Activated CD4-positive, alpha-beta memory T cell treated with anti-CD3 and anti-CD28 coated beads, Interleukin-2, amount 10 ng/mL, durations not matched to agents 7 days and 5 days (primary cell): Measurements from ENCODE around the gene POT1. TPM values are rescaled to one million over a fixed set of nuclear protein-coding genes. Genes with fewer than 3 reads are reported as not detected.

Experiments used
- CTCF ChIA-PET: fragments of 350-600 bp; sonication (Branson Sonifier 250); formaldehyde crosslinking; loops from one replicate; lab custom pipeline; 2021; ENCODE audit warnings: antibody characterized with exemption, inconsistent platforms; lab: Charles Lee
- POLR2A ChIA-PET: fragments of 350-600 bp; sonication (Branson Sonifier 250); formaldehyde crosslinking; loops from one replicate; lab custom pipeline; 2021; ENCODE audit warnings: antibody characterized with exemption; lab: Charles Lee
- DNase-seq: peaks from one replicate; pipeline ENCODE4 v3.0.0-alpha.2; 2020
- H3K27ac Mint-ChIP-seq: one replicate; pipeline ENCODE4 v1.8.0; 2021; ENCODE audit warnings: mild to moderate bottlenecking, mixed read lengths
- H3K27me3 Mint-ChIP-seq: one replicate; pipeline ENCODE4 v1.8.0; 2021; ENCODE audit warnings: mixed read lengths
- H3K36me3 Mint-ChIP-seq: one replicate; pipeline ENCODE4 v1.8.0; 2021; ENCODE audit warnings: low read depth, mixed read lengths
- H3K4me1 Mint-ChIP-seq: one replicate; pipeline ENCODE4 v1.8.0; 2021; ENCODE audit warnings: mixed read lengths
- H3K4me3 Mint-ChIP-seq: one replicate; pipeline ENCODE4 v1.8.0; 2021; ENCODE audit warnings: mild to moderate bottlenecking, mixed read lengths
- H3K9me3 Mint-ChIP-seq: one replicate; pipeline ENCODE4 v1.8.0; 2021; ENCODE audit warnings: mixed read lengths
- total RNA-seq, 2 experiments: library from RNA; stranded (reverse); gene quantifications; one replicate each; pipeline ENCODE4 v1.2.3, GENCODE V29; 2021

Gene POT1
- total RNA-seq, 2 experiments from 2014 or later, result 27.3 to 28.9 TPM

DNA sequence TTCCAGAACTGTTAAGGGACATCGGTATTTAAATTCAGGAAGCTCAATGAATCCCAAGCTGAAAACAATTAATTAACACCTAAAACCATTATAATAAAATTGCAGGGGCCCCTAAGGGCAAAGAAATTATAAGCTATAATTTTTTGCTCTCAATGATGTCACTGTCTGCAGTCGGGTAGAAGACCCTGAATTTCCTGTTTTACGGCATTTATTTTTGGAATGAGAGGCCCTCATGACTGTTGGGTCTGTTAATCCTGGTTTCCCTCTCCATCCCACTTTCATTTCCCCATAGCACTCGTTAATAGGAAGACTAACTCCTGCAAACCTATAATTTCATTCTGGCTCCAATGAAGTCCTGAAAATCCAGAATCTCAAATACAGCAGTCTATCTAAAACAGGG, 138.2 kb downstream of the POT1 start:
- no peaks in the 10 kb centered on the region for H3K36me3 Mint-ChIP-seq
- no peaks in the 10 kb centered on the region for H3K4me1 Mint-ChIP-seq
- no peak for DNase-seq
- H3K27me3 Mint-ChIP-seq, result peaks cover 15% of the 10 kb centered on the region
- H3K4me3 Mint-ChIP-seq, result no peak overlapping the region
- ChIA-PET POLR2A (no interaction called here), CTCF (no interaction called here)
- no peak overlapping the region for H3K27ac Mint-ChIP-seq
- H3K9me3 Mint-ChIP-seq, result no peaks in the 10 kb centered on the region

GRCh38 chr7:124790645-124791044, 139.0 kb downstream of the POT1 start:
- Mint-ChIP-seq H3K4me1 (no peaks in the 10 kb centered on the region), H3K4me3 (no peak overlapping the region), H3K27ac (no peak overlapping the region), H3K27me3 (peaks cover 15% of the 10 kb centered on the region), H3K9me3 (no peaks in the 10 kb centered on the region), H3K36me3 (no peaks in the 10 kb centered on the region)
- CTCF ChIA-PET, result no interaction called here
- no peak for DNase-seq
- POLR2A ChIA-PET, result no interaction called here

DNA sequence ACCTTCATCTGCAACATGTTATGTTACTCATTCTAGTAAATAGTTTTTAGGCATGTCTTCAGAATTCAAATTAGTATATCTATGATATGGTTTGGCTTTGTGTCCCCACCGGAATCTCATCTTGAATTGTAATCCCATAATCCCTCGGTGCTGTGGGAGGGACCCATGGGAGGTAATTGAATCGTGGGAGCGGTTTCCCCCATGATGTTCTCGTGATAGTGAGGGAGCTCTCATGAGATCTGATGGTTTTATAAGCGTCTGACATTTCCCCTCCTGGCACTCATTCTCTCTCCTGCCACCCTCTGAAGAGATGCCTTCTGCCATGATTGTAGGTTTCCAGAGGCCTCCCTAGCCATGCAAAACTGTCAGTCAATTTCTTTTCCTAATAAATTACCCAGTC, 143.6 kb downstream of the POT1 start:
- Mint-ChIP-seq H3K4me3 (no peak overlapping the region), H3K4me1 (no peaks in the 10 kb centered on the region), H3K27ac (no peak overlapping the region), H3K9me3 (no peaks in the 10 kb centered on the region), H3K27me3 (peaks cover 9% of the 10 kb centered on the region), H3K36me3 (no peaks in the 10 kb centered on the region)
- ChIA-PET POLR2A (no interaction called here), CTCF (no interaction called here)
- DNase-seq, result no peak

DNA sequence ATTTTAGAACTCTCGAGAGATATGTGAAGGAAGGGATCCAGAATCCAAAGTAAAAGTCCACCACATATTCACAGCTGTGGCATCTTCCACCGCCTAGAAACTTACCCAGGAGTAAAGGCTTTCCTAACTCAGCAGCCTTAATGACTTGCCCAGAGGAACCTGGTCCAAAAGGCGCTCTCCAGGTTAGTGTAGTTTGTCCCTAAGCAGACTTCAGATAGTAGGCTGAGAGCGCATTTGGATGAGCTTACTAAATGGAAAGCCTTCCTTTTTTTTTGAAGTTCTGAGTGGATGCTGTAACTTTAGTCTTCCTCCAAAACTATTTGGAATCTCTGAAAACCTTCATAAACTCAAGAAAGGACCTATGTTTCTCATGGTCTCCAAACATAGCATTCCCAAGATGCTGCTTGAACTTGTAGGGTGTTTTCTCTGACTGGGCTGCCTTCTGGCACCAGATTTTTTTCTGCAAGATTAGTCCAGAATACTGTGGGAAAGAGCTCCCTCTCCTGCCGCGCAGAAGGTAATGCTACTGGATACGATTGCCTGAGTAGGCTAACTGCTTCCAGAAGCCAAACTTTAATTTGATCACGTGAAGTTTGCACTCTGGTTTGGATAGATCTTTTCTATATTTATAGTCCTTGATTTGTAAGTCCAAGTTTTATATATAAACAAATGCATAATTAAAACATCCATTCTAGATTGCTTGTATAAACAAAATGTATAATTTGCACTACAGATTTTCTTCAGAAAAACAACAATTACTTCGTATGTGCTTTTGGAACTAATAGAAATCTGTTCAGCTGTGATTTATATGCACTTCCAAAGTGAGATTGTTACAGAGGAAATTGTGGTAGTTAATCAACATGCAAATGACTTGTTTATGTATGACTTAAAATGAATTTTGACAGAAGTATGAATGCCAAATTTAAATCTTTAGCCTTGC, 144.5 kb downstream of the POT1 start:
- no peak overlapping the region for H3K27ac Mint-ChIP-seq
- POLR2A ChIA-PET, result no interaction called here
- H3K4me3 Mint-ChIP-seq, result no peak overlapping the region
- H3K4me1 Mint-ChIP-seq, result no peaks in the 10 kb centered on the region
- DNase-seq, result no peak
- CTCF ChIA-PET, result interaction anchor here (1.2 to 1.9 kb wide), 4 partner anchors 19 to 684 kb away, joined by 3 to 7 read pairs (median 4); partner anchors contain the start of gene GPR37
- no peaks in the 10 kb centered on the region for H3K9me3 Mint-ChIP-seq
- H3K27me3 Mint-ChIP-seq, result peaks cover 5% of the 10 kb centered on the region
- no peaks in the 10 kb centered on the region for H3K36me3 Mint-ChIP-seq

GRCh38 chr7:124783271-124783670, 146.4 kb downstream of the POT1 start:
- POLR2A ChIA-PET, result no interaction called here

DNA sequence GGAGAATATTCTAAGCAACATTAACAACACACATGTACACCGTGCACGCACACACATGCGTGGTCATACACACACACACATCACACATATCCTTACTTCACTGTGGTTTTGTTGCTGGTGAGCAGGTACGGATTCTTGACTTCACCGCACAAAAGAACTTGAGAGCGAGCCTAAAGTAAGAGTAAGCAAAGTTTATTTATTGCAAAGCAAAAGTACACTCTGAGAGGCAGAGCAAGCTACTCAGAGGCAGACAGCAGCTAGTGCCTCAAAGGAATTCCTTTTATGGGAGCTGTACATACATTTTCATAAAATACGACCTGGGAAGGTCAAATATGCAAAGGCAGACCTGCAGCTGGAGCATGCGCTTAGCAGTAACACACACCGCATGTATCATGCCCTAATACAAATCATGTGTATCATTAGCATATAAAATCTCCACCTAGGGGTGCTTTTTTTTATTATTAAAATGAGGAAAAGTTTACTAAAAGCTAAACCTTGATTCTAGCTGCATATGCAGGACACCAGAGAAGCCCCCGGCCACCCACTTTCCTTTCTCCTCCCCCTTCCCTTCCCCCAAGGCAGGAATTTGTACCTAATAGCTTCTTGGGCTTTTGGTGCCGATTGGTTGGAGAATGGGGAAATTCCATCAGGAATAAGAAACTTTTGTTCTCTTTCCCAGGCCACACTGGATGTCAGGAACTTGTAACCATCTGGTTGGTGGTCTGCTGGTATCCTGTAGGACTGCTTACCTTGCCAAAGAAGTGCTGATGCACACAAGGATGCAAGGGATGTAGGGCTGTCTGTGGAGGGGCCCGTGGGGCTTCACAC, 147.5 kb downstream of the POT1 start:
- POLR2A ChIA-PET, result no interaction called here
- no peak overlapping the region for H3K4me3 Mint-ChIP-seq
- DNase-seq, result no peak
- CTCF ChIA-PET, result interaction anchor here (0.9 kb wide), 1 partner anchor 76 kb away, joined by 3 read pairs; no protein-coding TSS in a partner anchor
- H3K27ac Mint-ChIP-seq, result no peak overlapping the region
- H3K4me1 Mint-ChIP-seq, result no peaks in the 10 kb centered on the region
- H3K27me3 Mint-ChIP-seq, result peaks cover 3% of the 10 kb centered on the region
- H3K36me3 Mint-ChIP-seq, result no peaks in the 10 kb centered on the region
- H3K9me3 Mint-ChIP-seq, result no peaks in the 10 kb centered on the region

More at GRCh38 chr7:124783271-124783670, 146.4 kb downstream of the POT1 start:
- Mint-ChIP-seq H3K36me3 (no peaks in the 10 kb centered on the region), H3K27ac (no peak overlapping the region), H3K4me3 (no peak overlapping the region), H3K4me1 (no peaks in the 10 kb centered on the region), H3K27me3 (no peaks in the 10 kb centered on the region), H3K9me3 (no peaks in the 10 kb centered on the region)
- no peak for DNase-seq
- CTCF ChIA-PET, result no interaction called here

GRCh38 chr7:124781418-124781817, 148.2 kb downstream of the POT1 start:
- Mint-ChIP-seq H3K9me3 (no peaks in the 10 kb centered on the region), H3K4me1 (no peaks in the 10 kb centered on the region), H3K27me3 (peaks cover 3% of the 10 kb centered on the region), H3K36me3 (no peaks in the 10 kb centered on the region), H3K4me3 (no peak overlapping the region), H3K27ac (no peak overlapping the region)
- no peak for DNase-seq
- ChIA-PET POLR2A (no interaction called here), CTCF (no interaction called here)

DNA sequence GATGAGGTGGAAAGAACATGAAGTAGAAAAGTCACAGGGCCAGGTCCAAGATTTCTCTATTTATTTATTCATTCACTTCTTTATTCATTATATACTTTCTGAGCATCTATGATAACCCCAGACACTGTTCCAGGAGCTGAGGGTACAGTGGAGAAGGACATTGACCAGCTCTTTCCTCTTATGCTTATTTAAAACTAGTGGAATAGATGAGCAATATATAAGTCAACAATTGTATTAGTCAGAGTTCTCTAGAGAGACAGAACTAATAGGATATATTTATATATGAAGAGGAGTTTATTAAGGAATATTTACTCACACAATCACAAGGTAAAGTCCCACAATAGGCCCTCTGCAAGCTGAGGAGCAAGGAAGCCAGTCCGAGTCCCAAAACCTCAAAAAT, 149.0 kb downstream of the POT1 start:
- ChIA-PET CTCF (no interaction called here), POLR2A (no interaction called here)
- no peak for DNase-seq
- H3K9me3 Mint-ChIP-seq, result no peaks in the 10 kb centered on the region
- no peak overlapping the region for H3K27ac Mint-ChIP-seq
- no peak overlapping the region for H3K4me3 Mint-ChIP-seq
- H3K27me3 Mint-ChIP-seq, result peaks cover 3% of the 10 kb centered on the region
- no peaks in the 10 kb centered on the region for H3K4me1 Mint-ChIP-seq
- H3K36me3 Mint-ChIP-seq, result no peaks in the 10 kb centered on the region

GRCh38 chr7:124780056-124780455, 149.6 kb downstream of the POT1 start:
- H3K27me3 Mint-ChIP-seq, result peaks cover 3% of the 10 kb centered on the region

DNA sequence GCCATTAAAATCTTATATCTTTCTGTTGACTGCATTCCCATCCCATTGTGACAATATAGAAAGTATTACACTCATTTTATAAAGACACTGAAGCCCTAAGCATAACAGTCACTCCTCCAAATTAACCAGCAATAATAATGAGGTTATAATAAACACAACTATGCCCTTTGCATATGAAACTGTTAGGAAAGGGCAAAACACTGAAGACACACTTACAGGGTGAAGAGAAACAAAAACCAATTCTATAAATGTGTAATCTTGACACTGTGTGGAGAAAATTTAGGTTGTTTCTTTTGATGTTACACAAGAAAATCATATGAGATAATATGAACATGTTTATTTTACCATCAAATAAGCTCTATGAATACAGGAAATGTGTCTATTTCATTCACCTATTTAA, 150.0 kb downstream of the POT1 start:
- Mint-ChIP-seq H3K4me1 (no peaks in the 10 kb centered on the region), H3K9me3 (no peaks in the 10 kb centered on the region), H3K27me3 (peaks cover 3% of the 10 kb centered on the region), H3K27ac (no peak overlapping the region), H3K4me3 (no peak overlapping the region), H3K36me3 (no peaks in the 10 kb centered on the region)
- ChIA-PET CTCF (interaction anchor here (0.7 kb wide), 1 partner anchor 55 kb away, joined by 4 read pairs; no protein-coding TSS in a partner anchor), POLR2A (no interaction called here)
- no peak for DNase-seq

More at GRCh38 chr7:124780056-124780455, 149.6 kb downstream of the POT1 start:
- Mint-ChIP-seq H3K4me3 (no peak overlapping the region), H3K4me1 (no peaks in the 10 kb centered on the region), H3K9me3 (no peaks in the 10 kb centered on the region), H3K36me3 (no peaks in the 10 kb centered on the region), H3K27ac (no peak overlapping the region)
- POLR2A ChIA-PET, result no interaction called here
- DNase-seq, result no peak
- CTCF ChIA-PET, result no interaction called here

DNA sequence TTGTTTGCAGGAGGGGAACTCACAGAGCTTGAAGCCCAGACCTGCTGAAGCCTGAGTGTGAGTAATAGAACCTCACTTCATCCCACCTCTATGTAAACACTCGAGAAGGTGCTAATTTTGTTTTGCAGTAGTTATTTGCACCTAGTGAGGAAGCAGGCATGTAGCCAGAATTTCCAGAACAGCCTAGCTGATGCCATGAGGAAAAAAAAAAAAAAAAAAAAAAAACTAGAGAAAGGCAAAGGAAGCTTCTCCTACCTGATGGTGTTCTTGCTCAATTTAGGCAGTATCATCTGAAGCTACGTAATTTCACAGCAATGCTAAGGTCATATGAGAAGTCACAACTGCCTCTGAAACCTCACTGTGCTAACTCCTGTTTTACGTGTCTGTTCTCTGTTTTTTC, 150.4 kb downstream of the POT1 start:
- H3K4me3 Mint-ChIP-seq, result no peak overlapping the region
- CTCF ChIA-PET, result interaction anchor here (0.7 kb wide), 1 partner anchor 55 kb away, joined by 4 read pairs; no protein-coding TSS in a partner anchor
- H3K27me3 Mint-ChIP-seq, result peaks cover 5% of the 10 kb centered on the region
- H3K27ac Mint-ChIP-seq, result no peak overlapping the region
- no peaks in the 10 kb centered on the region for H3K36me3 Mint-ChIP-seq
- H3K4me1 Mint-ChIP-seq, result no peaks in the 10 kb centered on the region
- POLR2A ChIA-PET, result no interaction called here
- no peak for DNase-seq
- no peaks in the 10 kb centered on the region for H3K9me3 Mint-ChIP-seq

- no peaks in the 10 kb centered on the region for H3K36me3 Mint-ChIP-seq
- H3K9me3 Mint-ChIP-seq, result no peaks in the 10 kb centered on the region
- peaks cover 9% of the 10 kb centered on the region for H3K27me3 Mint-ChIP-seq
- POLR2A ChIA-PET, result no interaction called here
- no peak overlapping the region for H3K4me3 Mint-ChIP-seq
- H3K4me1 Mint-ChIP-seq, result no peaks in the 10 kb centered on the region
- CTCF ChIA-PET, result interaction anchor here (1.0 to 1.3 kb wide), 2 partner anchors 9 to 11 kb away, joined by 3 to 4 read pairs; partner anchors contain the start of gene GPR37
- H3K27ac Mint-ChIP-seq, result no peak overlapping the region
- DNase-seq, result no peak
Observed at GRCh38 chr7:124777268-124777667, 152.4 kb downstream of the POT1 start.

DNA sequence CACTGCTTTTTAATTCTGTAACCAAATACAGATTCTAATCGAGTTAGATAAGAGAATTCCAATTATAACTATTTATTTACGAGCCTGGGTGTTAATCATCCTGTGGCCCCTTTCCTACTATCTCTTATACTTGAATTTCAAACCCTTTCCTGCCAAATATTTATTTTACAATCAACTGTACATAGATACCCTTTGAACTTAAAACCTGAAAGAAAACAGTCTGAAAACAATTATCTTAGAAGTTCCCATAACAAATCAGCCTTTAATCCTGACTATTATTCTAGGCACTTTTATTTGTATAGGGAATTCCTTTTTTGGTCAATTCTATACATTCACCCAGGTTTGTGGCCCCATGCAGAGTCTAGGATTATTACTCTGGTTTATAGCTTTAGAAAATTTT, 153.5 kb downstream of the POT1 start:
- peaks cover 17% of the 10 kb centered on the region for H3K27me3 Mint-ChIP-seq
- no peaks in the 10 kb centered on the region for H3K9me3 Mint-ChIP-seq
- no peaks in the 10 kb centered on the region for H3K36me3 Mint-ChIP-seq
- no peak overlapping the region for H3K27ac Mint-ChIP-seq
- H3K4me3 Mint-ChIP-seq, result no peak overlapping the region
- DNase-seq, result no peak
- POLR2A ChIA-PET, result no interaction called here
- H3K4me1 Mint-ChIP-seq, result no peaks in the 10 kb centered on the region
- CTCF ChIA-PET, result no interaction called here
